CD4-positive, alpha-beta T cell (primary cell): Measurements from ENCODE around the gene LPGAT1. TPM values are rescaled to one million over a fixed set of nuclear protein-coding genes. Genes with fewer than 3 reads are reported as not detected.

Source experiments
- ATAC-seq: fragments of 200-7000 bp; cut with Tn5 transposase; one replicate; pipeline ENCODE4 v1.10.0; 2022; ENCODE audit warnings: mild to moderate bottlenecking; ENCODE audit not compliant: poor library complexity
- CTCF ChIA-PET: fragments of 350-600 bp; sonication (Branson Sonifier 250); formaldehyde crosslinking; loops from one replicate; lab custom pipeline; 2021; ENCODE audit warnings: antibody characterized with exemption, inconsistent platforms; lab: Charles Lee
- POLR2A ChIA-PET: fragments of 350-600 bp; sonication (Branson Sonifier 250); formaldehyde crosslinking; loops from one replicate; lab custom pipeline; 2021; ENCODE audit warnings: antibody characterized with exemption, inconsistent platforms; lab: Charles Lee
- DNase-seq, 14 experiments: peaks; one replicate each; pipeline ENCODE4 v3.0.0-alpha.2; 2013 to 2020; ENCODE audit warnings: mixed read lengths in 2 of 14
- H3K27ac ChIP-seq, 2 donors: one replicate each; pipeline versions ENCODE4 v1.5.1 to v1.7.0; 2013; ENCODE audit warnings: low read length in 2 of 2, low read depth in 1 of 2, mild to moderate bottlenecking in 1 of 2
- H3K27me3 ChIP-seq, 2 experiments: 1 replicate in 1 of 2; 2 replicates in 1 of 2; pipeline versions ENCODE4 v1.6.1 to v1.7.0; 2013; ENCODE audit warnings: low read length in 2 of 2, control low read depth in 1 of 2, mild to moderate bottlenecking in 1 of 2, moderate library complexity in 1 of 2; ENCODE audit not compliant: insufficient read depth in 2 of 2, control insufficient read depth in 1 of 2
- H3K36me3 ChIP-seq: one replicate; pipeline ENCODE4 v1.6.1; 2013; ENCODE audit warnings: low read length, control low read depth; ENCODE audit not compliant: insufficient read depth
- H3K4me1 ChIP-seq: one replicate; pipeline ENCODE4 v1.6.1; 2013; ENCODE audit warnings: low read length, control low read depth; ENCODE audit not compliant: insufficient read depth
- H3K4me3 ChIP-seq: one replicate; pipeline ENCODE4 v1.5.1; 2013; ENCODE audit warnings: mild to moderate bottlenecking, low read length, moderate library complexity
- H3K9me3 ChIP-seq, 2 experiments: 1 replicate in 1 of 2; 2 replicates in 1 of 2; pipeline versions ENCODE4 v1.6.1 to v1.7.0; 2013; ENCODE audit warnings: low read length in 2 of 2, mild to moderate bottlenecking in 2 of 2, control low read depth in 1 of 2, moderate library complexity in 1 of 2; ENCODE audit not compliant: control insufficient read depth in 1 of 2, insufficient read depth in 1 of 2
- H3K27ac Mint-ChIP-seq: one replicate; pipeline ENCODE4 v1.8.0; 2020; ENCODE audit warnings: mixed read lengths
- H3K27me3 Mint-ChIP-seq: one replicate; pipeline ENCODE4 v1.8.0; 2021; ENCODE audit warnings: mixed read lengths
- H3K36me3 Mint-ChIP-seq: one replicate; pipeline ENCODE4 v1.8.0; 2021; ENCODE audit warnings: low read depth, mixed read lengths
- H3K4me1 Mint-ChIP-seq: one replicate; pipeline ENCODE4 v1.8.0; 2021; ENCODE audit warnings: low read depth, mixed read lengths
- H3K4me3 Mint-ChIP-seq: one replicate; pipeline ENCODE4 v1.8.0; 2020; ENCODE audit warnings: mild to moderate bottlenecking, mixed read lengths
- H3K9me3 Mint-ChIP-seq: one replicate; pipeline ENCODE4 v1.8.0; 2020; ENCODE audit warnings: mixed read lengths
- intact Hi-C, 2 experiments: fragments of 100-400 bp; cut with DNase I in 1 of 2; cut with micrococcal nuclease in 1 of 2; formaldehyde crosslinking; loops; one replicate each; pipeline versions ENCODE4 v1.15.1 to v1.9.0; 2023 to 2025; cut with DNase I, micrococcal nuclease
- total RNA-seq, 174 experiments: library from RNA in 2 of 174; stranded (reverse) in 2 of 174; gene quantifications; one replicate each; pipeline ENCODE4 v1.2.3 and lab custom pipeline; 2021 to 2026
- TF ChIP-seq, protein P1 (sequence below): fragments of 200-600 bp; IDR thresholded peaks from one replicate; pipeline ENCODE4 v1.8.0; 2022; ENCODE audit warnings: antibody characterized with exemption, mild to moderate bottlenecking

The LPGAT1 gene
- total RNA-seq, 2 experiments from 2014 or later: 14.0 to 14.4 TPM

DNA sequence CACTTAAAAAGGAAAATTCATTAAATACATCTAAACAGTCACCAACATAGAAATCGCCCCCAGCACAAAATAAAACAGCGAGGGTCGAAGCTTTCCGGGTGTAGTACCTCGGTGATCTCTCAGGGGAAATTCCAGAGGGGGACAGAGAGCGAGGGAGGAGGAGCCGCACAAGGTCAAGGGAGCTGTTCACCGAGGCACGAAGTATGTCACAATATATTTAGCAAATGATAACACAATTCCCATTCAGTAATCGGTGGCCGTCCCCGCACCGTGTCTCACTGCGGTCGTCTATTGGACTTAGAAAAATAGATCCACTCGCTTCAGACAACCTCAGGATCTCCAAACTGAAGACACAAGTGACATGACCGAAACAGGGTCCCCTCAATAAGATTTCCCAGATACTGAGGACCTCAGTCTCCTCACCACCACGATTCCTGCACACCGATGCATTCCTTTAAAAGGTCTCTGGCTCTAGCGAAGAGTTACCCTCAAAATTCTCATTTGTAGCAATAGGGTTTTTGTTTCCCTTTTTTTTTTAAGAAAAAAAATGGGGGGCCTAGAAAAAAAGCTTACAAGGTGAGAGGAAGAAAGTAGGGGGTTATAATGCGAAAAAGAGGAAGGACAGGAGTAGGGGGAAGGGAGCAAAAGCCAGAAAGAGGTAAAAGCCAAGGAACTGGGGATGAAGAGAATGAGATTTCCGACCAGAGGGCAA is 1.1 kb downstream of the LPGAT1 start:
- ChIA-PET POLR2A (no interaction called here), CTCF (interaction anchor here (1.7 kb wide), 1 partner anchor 206 kb away, joined by 3 read pairs; the partner anchor contains the start of genes DTL and INTS7)
- H3K27me3 ChIP-seq: no peaks in the 10 kb centered on the region
- H3K36me3 ChIP-seq: no peaks in the 10 kb centered on the region
- Mint-ChIP-seq H3K36me3 (peaks cover 4% of the 10 kb centered on the region), H3K27ac (peak overlapping the region; percentile 84), H3K4me3 (peak overlapping the region; percentile 95), H3K4me1 (peaks cover 66% of the 10 kb centered on the region), H3K27me3 (no peaks in the 10 kb centered on the region), H3K9me3 (no peaks in the 10 kb centered on the region)
- no peak overlapping the region for H3K27ac ChIP-seq
- TF ChIP-seq, protein P1, sequence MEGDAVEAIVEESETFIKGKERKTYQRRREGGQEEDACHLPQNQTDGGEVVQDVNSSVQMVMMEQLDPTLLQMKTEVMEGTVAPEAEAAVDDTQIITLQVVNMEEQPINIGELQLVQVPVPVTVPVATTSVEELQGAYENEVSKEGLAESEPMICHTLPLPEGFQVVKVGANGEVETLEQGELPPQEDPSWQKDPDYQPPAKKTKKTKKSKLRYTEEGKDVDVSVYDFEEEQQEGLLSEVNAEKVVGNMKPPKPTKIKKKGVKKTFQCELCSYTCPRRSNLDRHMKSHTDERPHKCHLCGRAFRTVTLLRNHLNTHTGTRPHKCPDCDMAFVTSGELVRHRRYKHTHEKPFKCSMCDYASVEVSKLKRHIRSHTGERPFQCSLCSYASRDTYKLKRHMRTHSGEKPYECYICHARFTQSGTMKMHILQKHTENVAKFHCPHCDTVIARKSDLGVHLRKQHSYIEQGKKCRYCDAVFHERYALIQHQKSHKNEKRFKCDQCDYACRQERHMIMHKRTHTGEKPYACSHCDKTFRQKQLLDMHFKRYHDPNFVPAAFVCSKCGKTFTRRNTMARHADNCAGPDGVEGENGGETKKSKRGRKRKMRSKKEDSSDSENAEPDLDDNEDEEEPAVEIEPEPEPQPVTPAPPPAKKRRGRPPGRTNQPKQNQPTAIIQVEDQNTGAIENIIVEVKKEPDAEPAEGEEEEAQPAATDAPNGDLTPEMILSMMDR: no peak
- intact Hi-C loops: loop anchor here (1.0 to 10.0 kb wide), 5 partner anchors 131 to 735 kb away; partner anchors contain the start of genes NEK2 (in 1 of the 2), PACC1 (in 1 of the 2) and SLC30A1 (in 1 of the 2)
- H3K9me3 ChIP-seq: no peaks in the 10 kb centered on the region
- peak overlapping the region; percentile 41 for H3K4me3 ChIP-seq
- peaks cover 42% of the 10 kb centered on the region for H3K4me1 ChIP-seq
- ATAC-seq (no peak), DNase-seq (peak in 2 of 14 experiments; percentile 18 to 25)

DNA sequence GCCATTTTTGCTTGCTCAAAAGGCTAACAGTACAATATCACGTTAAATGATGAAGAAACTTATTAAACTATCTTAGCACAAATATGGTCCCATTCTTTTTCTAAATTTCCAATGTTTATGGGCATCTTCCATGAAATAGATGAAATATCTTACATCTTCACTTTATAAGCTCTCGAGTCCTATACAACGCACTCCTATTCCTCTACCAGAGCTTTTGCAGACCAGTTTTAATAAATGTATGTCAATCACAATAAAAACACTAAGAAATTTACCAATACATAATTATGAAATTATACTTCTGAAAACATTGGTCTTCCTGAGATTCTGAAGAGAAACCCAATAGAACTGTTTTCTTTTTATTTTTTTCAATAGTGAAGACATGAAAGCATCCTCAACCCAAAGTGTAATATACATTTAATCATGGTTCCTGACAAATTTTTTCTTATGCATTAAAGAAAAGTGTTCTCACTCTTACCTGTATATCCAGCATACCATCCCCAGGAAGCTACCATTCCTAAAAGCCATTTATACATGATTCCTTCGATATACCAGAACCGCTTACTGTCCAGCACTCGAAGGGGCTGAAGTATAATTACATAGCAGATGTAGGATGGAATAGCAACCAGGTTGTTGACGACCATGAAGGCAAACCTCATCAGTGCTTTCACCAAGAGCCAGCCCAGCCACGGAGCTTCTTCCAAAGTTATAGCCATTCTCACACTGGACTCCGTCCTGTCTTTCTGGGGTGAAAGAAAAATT is 1.8 kb downstream of the LPGAT1 start:
- H3K27me3 ChIP-seq: no peaks in the 10 kb centered on the region
- Mint-ChIP-seq H3K27me3 (no peaks in the 10 kb centered on the region), H3K4me1 (peaks cover 60% of the 10 kb centered on the region), H3K36me3 (peaks cover 4% of the 10 kb centered on the region), H3K9me3 (no peaks in the 10 kb centered on the region), H3K4me3 (peak overlapping the region; percentile 95), H3K27ac (peak overlapping the region; percentile 84)
- ATAC-seq: no peak
- H3K9me3 ChIP-seq: no peaks in the 10 kb centered on the region
- TF ChIP-seq, protein P1: no peak
- H3K27ac ChIP-seq: no peak overlapping the region
- peaks cover 35% of the 10 kb centered on the region for H3K4me1 ChIP-seq
- CTCF ChIA-PET: interaction anchor here (1.1 to 1.7 kb wide), 3 partner anchors 40 to 206 kb away, joined by 3 to 5 read pairs (median 3); partner anchors contain the start of genes DTL and INTS7
- DNase-seq: peak in 1 of 14 experiments; percentile 7
- intact Hi-C loops: loop anchor here in 1 of 2 experiments (10.0 kb wide), 2 partner anchors 586 to 736 kb away; partner anchors contain the start of gene PACC1
- H3K4me3 ChIP-seq: no peak overlapping the region
- H3K36me3 ChIP-seq: no peaks in the 10 kb centered on the region
- POLR2A ChIA-PET: no interaction called here

GRCh38 chr1:211827051-211827450 is 3.5 kb downstream of the LPGAT1 start:
- no peaks in the 10 kb centered on the region for H3K9me3 Mint-ChIP-seq
- DNase-seq: no peak
- CTCF ChIA-PET: interaction anchor here (2.5 kb wide), 1 partner anchor 129 kb away, joined by 8 read pairs; no protein-coding TSS in a partner anchor
- POLR2A ChIA-PET: interaction anchor here (1.2 to 1.4 kb wide), 2 partner anchors 11 to 129 kb away, joined by 3 to 4 read pairs; no protein-coding TSS in a partner anchor
- intact Hi-C loops: loop anchor here in 1 of 2 experiments (10.0 kb wide), 2 partner anchors 588 to 738 kb away; partner anchors contain the start of gene PACC1
- H3K27me3 ChIP-seq: no peaks in the 10 kb centered on the region
- no peaks in the 10 kb centered on the region for H3K9me3 ChIP-seq
- no peaks in the 10 kb centered on the region for H3K36me3 ChIP-seq
- H3K36me3 Mint-ChIP-seq: peaks cover 12% of the 10 kb centered on the region
- no peaks in the 10 kb centered on the region for H3K27me3 Mint-ChIP-seq
- TF ChIP-seq, protein P1: no peak
- H3K4me3 Mint-ChIP-seq: no peak overlapping the region
- no peak for ATAC-seq
- H3K27ac Mint-ChIP-seq: peak overlapping the region; percentile 38
- no peak overlapping the region for H3K27ac ChIP-seq
- H3K4me1 ChIP-seq: peaks cover 23% of the 10 kb centered on the region
- no peak overlapping the region for H3K4me3 ChIP-seq
- peaks cover 44% of the 10 kb centered on the region for H3K4me1 Mint-ChIP-seq
